ENCODE data around the gene ZNF17.

GRCh38 chr19:57441979-57442752 is 31.2 kb downstream of the ZNF17 start:
- no peak for TF ChIP-seq SRF (IDR thresholded peaks at IDR 0.05; ENCODE audit: low read depth, low read length)
- no peak for TF ChIP-seq CTCF (IDR thresholded peaks at IDR 0.05; ENCODE audit: control extremely low read depth in 1 of 3, insufficient read depth in 1 of 3, low read depth in 1 of 3, low read length in 3 of 3)
- TF ChIP-seq FOSL1 (IDR thresholded peaks at IDR 0.05; ENCODE audit: insufficient read depth, low read depth, low read length): no peak
- TF ChIP-seq TAF1 (IDR thresholded peaks at IDR 0.05; ENCODE audit: low read depth, low read length): no peak
- no peak for TF ChIP-seq CEBPB (IDR thresholded peaks at IDR 0.05; ENCODE audit: low read depth, low read length)
- TF ChIP-seq SIN3A (conservative IDR thresholded peaks at IDR 0.05 in 1 of 2, IDR thresholded peaks at IDR 0.05 in 1 of 2; ENCODE audit: low read depth in 1 of 2, low read length in 2 of 2): no peak
- TF ChIP-seq YY1 (IDR thresholded peaks at IDR 0.05; ENCODE audit: low read depth, low read length): no peak
- TF ChIP-seq JUND (IDR thresholded peaks at IDR 0.05; ENCODE audit: low read length): no peak
- TF ChIP-seq POLR2AphosphoS5 (IDR thresholded peaks at IDR 0.05; ENCODE audit: low read depth, low read length): no peak
- TF ChIP-seq HDAC6 (IDR thresholded peaks at IDR 0.05; ENCODE audit: low read depth, low read length): no peak
- no peak for TF ChIP-seq POLR2A (IDR thresholded peaks at IDR 0.05; ENCODE audit: control extremely low read depth in 1 of 2, low read depth in 2 of 2, low read length in 2 of 2)
- no peak for TF ChIP-seq TBP (IDR thresholded peaks at IDR 0.05; ENCODE audit: low read depth, low read length)
- TF ChIP-seq RXRA (IDR thresholded peaks at IDR 0.05; ENCODE audit: insufficient read depth, low read depth, low read length): no peak
- no peak for TF ChIP-seq ZNF274 (IDR thresholded peaks at IDR 0.05; ENCODE audit: borderline replicate concordance, extremely low read depth, low read length)
